GM12873 (cell line): ENCODE measurements around the gene S100A10.
A peak's percentile ranks its signal among the peaks of the same experiment; 100 is the strongest.

Experiments used
- TF ChIP-seq, protein P1 (sequence below): IDR thresholded peaks from 2 replicates; pipeline ENCODE4 v1.5.1; 2012; ENCODE audit warnings: low read depth, mild to moderate bottlenecking, moderate library complexity, low read length, control low read depth; ENCODE audit not compliant: insufficient read depth; ENCODE audit errors: missing control alignments

S100A10 gene

DNA sequence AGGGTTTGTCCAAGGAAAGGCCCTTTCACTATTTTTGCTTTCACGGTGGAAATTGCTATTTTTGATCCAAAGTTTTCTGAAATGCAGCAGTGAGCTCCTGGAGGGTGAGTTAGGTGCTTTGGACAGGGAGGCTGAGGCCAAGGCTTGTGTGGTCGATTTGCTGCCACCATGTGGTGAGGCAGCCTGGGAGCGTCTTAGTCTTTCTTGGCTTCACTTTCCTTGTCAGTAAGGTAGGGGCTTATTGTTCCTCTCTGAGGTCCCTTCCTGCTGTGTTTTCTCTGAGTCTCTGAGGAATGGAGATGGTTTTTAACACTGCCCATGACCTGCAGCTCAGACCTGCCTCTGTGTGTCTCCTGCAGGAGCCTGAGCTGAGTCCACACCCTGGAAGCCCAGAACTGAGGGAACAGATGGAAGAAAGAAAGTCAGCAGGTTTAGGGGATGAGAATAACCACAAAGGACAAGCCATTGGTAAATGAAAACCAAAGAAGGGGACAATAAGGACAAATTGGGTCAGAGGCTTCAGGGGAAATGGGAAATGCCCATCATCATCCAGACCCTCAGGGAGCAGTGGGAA is 20.1 kb upstream of the S100A10 start:
- TF ChIP-seq, protein P1, sequence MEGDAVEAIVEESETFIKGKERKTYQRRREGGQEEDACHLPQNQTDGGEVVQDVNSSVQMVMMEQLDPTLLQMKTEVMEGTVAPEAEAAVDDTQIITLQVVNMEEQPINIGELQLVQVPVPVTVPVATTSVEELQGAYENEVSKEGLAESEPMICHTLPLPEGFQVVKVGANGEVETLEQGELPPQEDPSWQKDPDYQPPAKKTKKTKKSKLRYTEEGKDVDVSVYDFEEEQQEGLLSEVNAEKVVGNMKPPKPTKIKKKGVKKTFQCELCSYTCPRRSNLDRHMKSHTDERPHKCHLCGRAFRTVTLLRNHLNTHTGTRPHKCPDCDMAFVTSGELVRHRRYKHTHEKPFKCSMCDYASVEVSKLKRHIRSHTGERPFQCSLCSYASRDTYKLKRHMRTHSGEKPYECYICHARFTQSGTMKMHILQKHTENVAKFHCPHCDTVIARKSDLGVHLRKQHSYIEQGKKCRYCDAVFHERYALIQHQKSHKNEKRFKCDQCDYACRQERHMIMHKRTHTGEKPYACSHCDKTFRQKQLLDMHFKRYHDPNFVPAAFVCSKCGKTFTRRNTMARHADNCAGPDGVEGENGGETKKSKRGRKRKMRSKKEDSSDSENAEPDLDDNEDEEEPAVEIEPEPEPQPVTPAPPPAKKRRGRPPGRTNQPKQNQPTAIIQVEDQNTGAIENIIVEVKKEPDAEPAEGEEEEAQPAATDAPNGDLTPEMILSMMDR: peak; percentile 85

DNA sequence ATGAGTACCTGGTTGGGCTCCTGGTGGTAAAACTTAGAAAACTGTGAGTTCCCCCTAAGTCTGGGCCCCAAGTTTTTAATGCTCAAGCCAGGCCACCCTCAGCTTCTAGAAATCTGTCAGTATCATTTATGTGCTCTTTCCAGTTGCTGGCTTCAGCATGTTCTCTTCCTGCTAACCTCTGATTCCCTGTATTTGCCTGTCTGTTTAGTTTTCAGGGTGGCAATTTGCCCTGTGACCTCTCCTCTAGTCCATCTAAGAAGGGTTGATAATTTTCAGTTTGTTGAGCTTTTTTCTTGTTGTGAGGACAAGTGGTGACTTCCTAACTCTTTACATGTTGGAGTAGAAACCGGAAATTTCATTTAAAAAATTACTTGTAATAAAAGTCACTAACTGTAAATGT is 16.0 kb upstream of the S100A10 start:
- TF ChIP-seq, protein P1: no peak

DNA sequence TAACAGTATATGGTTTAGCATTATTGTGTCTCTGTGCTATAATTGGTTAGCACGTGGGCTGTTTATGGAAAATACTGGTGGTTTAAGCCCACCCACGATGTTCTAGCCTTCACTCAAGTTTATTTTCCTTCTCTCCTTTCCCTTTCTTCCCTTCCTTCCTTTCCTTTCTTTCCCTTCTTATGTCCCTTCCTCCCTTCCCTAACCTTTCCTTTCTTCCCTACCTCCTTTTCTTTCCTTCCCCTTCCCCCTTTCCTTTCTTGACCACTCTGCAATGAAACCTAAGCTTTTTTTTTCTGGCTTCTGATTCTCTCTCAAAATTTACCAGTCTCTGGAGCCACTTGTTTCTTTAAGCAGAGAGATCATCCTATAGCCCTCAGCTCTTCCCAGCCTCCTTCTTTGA is 13.4 kb upstream of the S100A10 start:
- TF ChIP-seq, protein P1: no peak

DNA sequence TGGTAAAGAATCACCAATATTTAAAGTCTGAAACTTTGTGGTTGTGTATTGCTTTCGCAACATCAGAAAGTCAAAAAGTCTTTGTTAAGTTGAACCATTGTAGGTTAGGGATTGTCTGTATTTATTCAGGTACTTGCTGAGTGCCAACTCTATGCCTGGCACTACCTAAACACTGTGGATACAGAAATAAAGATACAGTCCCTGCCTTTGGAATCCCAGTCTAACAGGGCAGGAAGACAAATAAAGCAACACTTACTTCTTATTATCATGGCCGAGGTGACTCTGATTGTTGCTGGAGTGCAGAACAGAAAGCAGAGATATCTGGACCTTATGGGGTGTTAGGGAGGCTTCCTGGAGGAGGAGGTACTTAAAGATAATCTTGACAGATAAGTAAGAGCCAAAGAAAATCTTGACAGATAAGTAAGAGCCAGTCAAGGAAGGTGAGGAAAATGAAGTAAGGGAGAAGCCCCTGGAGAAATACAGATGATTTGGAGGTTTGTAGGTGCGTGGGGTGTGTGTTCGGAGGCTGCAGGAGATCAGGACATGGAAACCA is 11.8 kb upstream of the S100A10 start:
- TF ChIP-seq, protein P1: no peak

DNA sequence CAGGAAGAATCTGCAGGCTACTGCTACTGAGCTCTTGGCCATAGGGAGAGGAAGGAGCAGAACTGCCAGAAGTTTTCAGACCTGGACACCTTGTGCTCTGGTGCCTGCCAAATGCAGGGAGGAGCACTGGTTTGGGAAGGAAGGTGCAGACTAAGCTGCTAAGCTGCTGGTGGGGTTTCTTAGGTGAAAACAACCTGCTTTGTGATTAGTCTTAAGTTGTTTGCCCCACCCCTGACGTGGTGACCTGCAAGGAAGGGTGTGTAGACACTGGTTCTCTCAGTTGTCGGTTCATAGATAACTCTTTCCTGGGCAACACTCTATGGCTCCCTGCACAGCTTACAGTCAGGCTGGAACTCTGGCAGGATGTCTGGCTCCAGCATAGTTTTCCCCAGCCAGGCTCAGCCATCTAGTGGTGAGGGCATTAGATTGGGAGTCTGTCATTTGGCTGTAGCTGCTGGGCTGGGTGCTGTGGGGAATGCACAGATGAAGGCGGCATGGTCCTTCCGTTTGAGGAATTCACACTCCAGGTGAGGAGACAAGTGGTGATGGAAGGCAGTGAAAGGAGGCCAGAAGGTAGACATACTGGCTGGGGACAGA is 10.3 kb upstream of the S100A10 start:
- TF ChIP-seq, protein P1: peak; percentile 9

DNA sequence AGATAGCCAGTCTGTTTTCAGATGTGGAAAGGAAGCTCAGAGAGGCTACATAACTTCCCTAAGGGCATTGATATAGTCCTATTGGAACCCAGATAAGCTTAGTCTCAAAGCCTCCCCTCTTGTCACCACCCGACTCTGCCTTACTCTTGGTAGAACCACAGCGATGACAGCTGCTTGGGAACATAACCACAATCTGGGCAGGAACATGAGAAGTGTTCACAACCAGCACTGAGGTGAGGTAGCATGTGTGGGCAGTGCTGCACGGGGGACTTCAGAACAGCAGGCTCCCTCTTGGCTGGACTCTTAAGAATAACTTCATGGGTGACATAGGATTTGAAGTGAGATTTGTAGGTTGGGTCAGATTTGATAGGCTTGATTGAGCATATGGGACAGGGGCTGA is 9.3 kb upstream of the S100A10 start:
- TF ChIP-seq, protein P1: no peak

DNA sequence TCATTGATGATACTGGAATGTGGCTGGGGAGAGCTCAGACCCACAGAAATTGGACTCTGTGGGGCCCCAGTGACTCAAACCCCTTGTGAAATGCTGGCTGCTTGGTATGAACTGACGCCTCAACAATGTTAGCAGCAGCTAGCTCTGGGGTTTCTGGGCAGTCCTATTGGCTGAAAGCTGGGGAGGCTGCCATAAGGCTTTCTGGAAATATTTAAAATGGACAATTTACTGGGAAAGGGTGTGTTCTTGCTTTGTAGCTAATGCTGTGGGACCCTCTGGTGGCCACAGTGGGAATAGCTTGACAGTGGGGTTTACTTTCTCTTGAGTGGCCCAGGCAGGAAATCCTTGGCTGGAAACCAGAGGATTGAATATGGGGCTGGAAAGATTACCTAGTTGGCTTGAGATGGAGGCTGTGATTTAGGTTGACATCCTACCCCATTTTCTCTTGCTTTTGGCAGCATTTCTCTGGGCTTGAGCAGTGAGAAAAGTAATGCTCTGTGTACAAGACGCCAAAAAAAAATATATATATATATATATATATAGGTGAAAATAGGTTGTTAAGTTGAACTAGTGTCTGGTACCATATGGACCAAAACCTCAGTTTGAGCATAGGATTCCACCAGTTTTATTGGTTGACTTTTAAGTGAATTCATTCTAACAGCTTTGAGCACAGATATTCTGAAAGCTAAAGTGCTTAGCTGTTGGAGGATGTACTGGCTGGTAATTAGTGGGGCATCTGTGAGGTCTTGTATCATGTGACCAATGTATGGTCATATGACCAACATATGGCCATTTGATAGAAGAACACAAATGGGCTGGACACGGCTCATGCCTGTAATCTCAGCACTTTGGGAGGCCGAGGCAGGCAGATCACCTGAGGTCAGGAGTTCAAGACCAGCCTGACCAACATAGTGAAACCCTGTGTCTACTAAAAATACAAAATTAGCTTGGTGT is 8.2 kb upstream of the S100A10 start:
- TF ChIP-seq, protein P1: peak; percentile 94
